MM.1S (cell line): ENCODE measurements around the gene PIEZO1.

Source experiments
- CTCF ChIP-seq: fragments of 300-600 bp; sonication (generic); IDR thresholded peaks from 2 replicates; pipeline ENCODE4 v1.5.1; 2016; ENCODE audit warnings: antibody characterized with exemption, low read length, mixed read lengths
- EZH2 ChIP-seq: fragments of 300-600 bp; sonication (generic); optimal IDR thresholded peaks from 2 replicates; pipeline ENCODE3; 2017; ENCODE audit warnings: low read depth, mild to moderate bottlenecking, antibody characterized with exemption, low read length, mixed read lengths

DNA sequence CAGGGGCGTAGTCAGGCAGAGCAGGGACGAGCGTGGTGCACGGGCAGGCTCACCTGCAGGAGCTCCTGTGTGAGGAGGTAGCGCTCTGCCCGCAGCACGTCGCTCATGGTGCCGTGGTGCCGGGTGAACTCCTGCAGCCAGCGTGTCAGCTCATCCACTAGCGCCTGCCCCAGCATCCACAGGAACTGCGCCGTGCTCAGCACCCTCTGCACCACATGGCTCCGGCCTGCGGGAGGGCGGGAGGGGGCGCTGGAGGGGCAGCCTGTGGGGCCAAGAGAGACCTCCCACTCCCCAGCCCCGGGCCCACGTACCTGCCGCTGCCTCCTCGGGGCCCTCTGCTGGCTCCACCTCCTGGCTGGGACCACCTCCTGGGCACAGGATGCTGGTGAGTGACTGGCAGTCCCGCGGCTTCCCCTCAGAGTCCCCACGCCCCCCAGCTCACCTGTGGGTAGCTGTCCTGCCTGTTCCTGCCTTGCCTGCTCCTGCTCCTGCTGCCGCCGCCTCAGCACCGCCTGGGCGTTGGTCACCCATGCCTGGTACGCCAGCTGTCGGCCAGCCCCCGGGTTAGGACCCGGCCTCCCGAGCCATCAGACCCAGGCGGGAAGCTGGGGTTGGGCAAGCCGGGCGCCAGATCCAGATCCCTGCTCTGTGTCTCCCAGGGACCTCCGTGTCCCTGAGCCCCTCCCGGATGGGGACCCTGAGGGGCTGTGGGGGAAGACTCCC lies 62.1 kb downstream of the PIEZO1 start:
- TF ChIP-seq CTCF (no peak), EZH2 (no peak)
